PFSK-1 (cell line): ENCODE results near the gene IFITM1.

Experiments used
- FOXP2 ChIP-seq: optimal IDR thresholded peaks from 2 replicates; pipeline ENCODE3; 2011; ENCODE audit warnings: borderline replicate concordance, control low read depth, inconsistent platforms; ENCODE audit not compliant: insufficient read depth; ENCODE audit errors: extremely low read length, extremely low read depth
- POLR2AphosphoS5 ChIP-seq: IDR thresholded peaks from 2 replicates; pipeline ENCODE4 v1.6.1; 2012; ENCODE audit warnings: low read depth, mild to moderate bottlenecking, control low read depth, low read length, moderate library complexity
- TAF1 ChIP-seq: IDR thresholded peaks from 2 replicates; pipeline ENCODE4 v1.6.1; 2012; ENCODE audit warnings: low read length, control low read depth, borderline replicate concordance; ENCODE audit not compliant: insufficient read depth
- TF ChIP-seq, protein P1 (sequence below), 2 experiments: IDR thresholded peaks; 2 replicates each; pipeline versions ENCODE4 v1.6.1 to v1.8.0; 2011 to 2012; ENCODE audit warnings: low read depth in 2 of 2, low read length in 2 of 2, control low read depth in 1 of 2, inconsistent platforms in 1 of 2, mild to moderate bottlenecking in 1 of 2, moderate library complexity in 1 of 2; ENCODE audit not compliant: insufficient read depth in 1 of 2

GRCh38 chr11:295351-296170 is 18.3 kb upstream of the IFITM1 start:
- TF ChIP-seq POLR2AphosphoS5 (no peak), FOXP2 (no peak), TAF1 (no peak)
- TF ChIP-seq, protein P1, sequence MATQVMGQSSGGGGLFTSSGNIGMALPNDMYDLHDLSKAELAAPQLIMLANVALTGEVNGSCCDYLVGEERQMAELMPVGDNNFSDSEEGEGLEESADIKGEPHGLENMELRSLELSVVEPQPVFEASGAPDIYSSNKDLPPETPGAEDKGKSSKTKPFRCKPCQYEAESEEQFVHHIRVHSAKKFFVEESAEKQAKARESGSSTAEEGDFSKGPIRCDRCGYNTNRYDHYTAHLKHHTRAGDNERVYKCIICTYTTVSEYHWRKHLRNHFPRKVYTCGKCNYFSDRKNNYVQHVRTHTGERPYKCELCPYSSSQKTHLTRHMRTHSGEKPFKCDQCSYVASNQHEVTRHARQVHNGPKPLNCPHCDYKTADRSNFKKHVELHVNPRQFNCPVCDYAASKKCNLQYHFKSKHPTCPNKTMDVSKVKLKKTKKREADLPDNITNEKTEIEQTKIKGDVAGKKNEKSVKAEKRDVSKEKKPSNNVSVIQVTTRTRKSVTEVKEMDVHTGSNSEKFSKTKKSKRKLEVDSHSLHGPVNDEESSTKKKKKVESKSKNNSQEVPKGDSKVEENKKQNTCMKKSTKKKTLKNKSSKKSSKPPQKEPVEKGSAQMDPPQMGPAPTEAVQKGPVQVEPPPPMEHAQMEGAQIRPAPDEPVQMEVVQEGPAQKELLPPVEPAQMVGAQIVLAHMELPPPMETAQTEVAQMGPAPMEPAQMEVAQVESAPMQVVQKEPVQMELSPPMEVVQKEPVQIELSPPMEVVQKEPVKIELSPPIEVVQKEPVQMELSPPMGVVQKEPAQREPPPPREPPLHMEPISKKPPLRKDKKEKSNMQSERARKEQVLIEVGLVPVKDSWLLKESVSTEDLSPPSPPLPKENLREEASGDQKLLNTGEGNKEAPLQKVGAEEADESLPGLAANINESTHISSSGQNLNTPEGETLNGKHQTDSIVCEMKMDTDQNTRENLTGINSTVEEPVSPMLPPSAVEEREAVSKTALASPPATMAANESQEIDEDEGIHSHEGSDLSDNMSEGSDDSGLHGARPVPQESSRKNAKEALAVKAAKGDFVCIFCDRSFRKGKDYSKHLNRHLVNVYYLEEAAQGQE (IDR thresholded peaks at IDR 0.05; ENCODE audit: insufficient read depth in 1 of 2, low read depth in 2 of 2, low read length in 2 of 2) = no peak
